Right lung (tissue), 5 donors: Measurements from ENCODE around the gene CADM1. TPM values are rescaled to one million over a fixed set of nuclear protein-coding genes. Genes with fewer than 3 reads are reported as not detected.

Experiments
- DNase-seq, 2 donors: peaks; one replicate each; pipeline ENCODE4 v3.0.0-alpha.2; 2013
- polyA plus RNA-seq, 5 donors: library from polyadenylated mRNA; unstranded; fragments of 120-200 nt; gene quantifications; one replicate each; pipeline versions ENCODE4 v1.2.1 to v1.2.3, GENCODE V29; 2013; ENCODE audit warnings: inconsistent platforms in 1 of 5, low replicate concordance in 1 of 5; ENCODE audit not compliant: insufficient read length in 5 of 5, insufficient read depth in 1 of 5

Gene CADM1
- polyA plus RNA-seq, 5 donors, result 97.4 to 209 (median 163) TPM

GRCh38 chr11:115361025-115361424, 143.2 kb downstream of the CADM1 start:
- DNase-seq, result no peak

- DNase-seq, result no peak
These were observed 143.9 kb downstream of the CADM1 start for GRCh38 chr11:115360186-115360824.

- DNase-seq, result no peak
These were observed 147.1 kb downstream of the CADM1 start for GRCh38 chr11:115357066-115357465.

- DNase-seq, result peak; percentile 54
These were observed 151.3 kb downstream of the CADM1 start for GRCh38 chr11:115352805-115353485.

DNA sequence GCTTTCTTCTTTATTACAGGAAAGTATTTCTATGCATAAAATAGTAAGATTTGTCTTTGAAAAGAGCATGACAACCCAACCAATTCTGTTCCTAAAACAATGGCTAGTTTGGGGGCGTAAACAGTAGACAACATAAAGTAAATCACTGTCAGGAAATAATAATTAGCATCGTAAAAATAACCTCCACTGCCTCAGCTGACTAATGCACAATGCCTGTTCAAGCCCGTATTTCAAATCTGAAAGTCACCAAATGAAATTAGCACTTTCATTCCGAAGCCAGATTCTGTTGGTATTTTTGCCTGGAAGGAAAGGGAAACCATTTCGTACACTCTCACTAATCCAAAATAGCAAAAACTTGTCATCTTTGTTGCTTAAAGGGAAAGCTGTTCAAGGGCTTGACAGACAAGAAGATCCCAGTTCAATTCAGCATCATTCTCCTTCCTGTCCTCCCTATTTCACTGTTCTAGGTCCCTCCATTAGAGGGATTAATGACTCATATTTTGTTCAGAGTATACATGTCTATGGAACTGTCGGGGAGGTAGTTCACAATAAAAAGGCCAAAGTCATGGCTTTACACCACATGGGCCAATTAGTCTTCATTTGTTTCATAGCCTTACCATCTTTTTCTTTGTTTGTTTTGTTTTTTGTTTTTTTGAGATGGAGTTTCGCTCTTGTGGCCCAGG, 154.7 kb downstream of the CADM1 start:
- DNase-seq, result no peak

- no peak for DNase-seq
These were observed 155.8 kb downstream of the CADM1 start for GRCh38 chr11:115348416-115348815.

DNA sequence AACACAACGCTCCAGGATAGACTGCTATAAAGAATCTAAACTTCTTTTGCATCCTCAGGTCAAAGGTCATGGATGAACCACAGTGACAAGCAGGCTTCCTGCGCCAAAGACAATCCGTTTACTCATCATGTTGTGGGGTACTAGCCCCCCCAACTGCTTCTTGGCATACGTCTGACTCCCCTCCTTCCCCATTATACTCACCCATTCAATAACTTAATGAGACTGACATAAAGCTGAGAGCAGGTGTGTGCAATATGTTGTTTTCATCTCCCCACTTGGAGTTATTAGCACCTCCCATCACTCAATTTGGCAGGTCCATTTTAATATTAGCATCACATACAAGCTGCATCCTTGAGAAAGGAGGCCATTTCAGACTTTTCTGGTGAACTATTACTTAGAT, 157.1 kb downstream of the CADM1 start:
- DNase-seq, result no peak

- DNase-seq, result no peak
These were observed 158.4 kb downstream of the CADM1 start for GRCh38 chr11:115345840-115346239.

GRCh38 chr11:115345361-115345760, 158.9 kb downstream of the CADM1 start:
- DNase-seq, result peak; percentile 85 to 87

DNA sequence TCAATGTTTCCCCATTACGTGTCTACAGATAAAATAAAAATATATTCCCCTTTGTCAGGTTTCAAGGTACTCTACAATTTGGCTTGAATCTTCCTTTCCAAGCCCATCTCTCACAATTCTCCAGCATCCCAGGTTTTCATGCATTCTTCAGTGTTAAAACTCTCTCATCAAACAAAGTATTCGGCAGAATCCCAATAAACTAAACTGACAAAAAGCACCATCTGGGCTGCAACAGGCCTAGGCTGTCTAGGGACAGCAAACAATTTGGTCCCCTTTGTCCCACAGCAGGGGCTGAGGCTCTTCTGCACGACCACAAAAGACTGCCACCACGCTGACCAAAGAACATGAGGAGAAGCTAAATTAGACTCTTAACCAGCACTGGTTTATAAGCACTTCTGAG, 159.4 kb downstream of the CADM1 start:
- no peak for DNase-seq

- DNase-seq, result no peak
These were observed 162.1 kb downstream of the CADM1 start for GRCh38 chr11:115342142-115342541.

DNA sequence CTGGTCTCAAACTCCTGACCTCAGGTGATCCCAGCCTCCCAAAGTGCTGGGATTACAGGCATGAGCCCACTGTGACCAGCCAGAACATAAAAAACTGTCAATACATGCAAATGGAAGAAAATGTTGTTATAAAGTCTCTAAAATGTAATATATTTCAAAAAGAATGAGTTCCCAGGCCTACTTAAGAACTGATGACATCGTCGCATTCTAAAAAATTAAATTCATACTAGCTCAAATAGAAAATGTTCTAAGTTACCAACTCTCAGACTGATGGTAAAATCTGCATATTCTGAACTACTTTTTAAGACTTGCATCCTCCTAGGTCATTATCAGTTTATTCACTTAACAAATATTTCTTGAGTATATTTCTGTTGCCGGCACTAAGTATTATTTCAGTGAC, 163.3 kb downstream of the CADM1 start:
- DNase-seq, result no peak

DNA sequence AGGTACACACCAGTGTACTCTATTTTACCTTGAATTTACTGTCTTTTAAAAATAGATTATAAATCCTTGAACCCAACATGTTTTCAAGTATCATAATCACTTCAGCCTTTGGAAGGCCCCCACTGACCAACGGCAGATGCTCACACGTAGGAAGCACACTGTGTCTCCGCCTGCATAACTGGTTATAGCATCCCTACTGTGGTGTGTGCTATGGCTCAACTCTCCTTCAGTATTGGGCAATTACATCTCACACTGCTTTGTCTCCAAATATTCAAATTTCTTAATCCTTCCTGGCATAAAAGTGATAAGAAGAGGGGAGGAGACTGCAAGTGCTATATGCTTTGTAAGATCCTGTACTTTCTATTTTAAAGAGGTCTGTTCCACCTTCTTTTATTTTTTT, 165.7 kb downstream of the CADM1 start:
- peak; percentile 38 to 42 for DNase-seq

DNA sequence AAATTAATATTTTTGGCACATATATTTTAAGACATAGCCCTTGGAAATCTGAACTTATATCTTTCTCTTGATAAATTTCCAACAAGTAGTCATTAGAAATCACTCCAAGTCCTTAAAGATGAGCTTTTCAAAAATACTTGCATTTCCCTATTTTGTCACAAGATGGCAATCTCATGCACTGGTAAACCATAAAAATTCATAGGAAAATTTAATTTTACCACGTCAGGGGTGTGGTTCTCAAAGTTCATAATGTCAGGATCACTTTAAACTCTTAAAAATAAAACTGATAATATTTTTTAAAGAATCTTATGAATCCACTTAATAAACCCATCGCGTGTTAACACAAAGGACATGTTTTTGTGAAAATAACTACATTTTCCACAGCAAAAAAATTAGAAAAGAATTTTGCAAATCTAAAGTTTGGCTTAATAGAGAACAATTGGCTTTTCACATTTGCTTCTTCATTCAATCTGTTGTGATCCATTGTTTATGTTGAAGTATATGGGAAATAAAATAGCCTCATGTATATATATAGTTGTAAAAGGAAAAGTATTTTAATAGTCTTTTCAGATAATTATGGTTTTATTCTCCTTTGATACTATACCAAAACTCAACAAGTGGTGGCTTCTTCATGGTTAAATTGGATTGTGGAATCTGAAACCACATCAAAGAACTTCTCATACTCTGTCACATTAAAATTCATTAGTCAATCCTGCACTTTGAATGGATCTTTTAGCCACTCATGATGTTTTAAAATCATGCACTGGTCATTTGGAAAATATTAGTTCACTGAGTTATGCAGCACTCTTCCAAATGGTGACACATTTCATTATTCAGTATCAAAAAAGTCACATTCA, 169.1 kb downstream of the CADM1 start:
- peak in 1 of 2 donors; percentile 55 for DNase-seq

GRCh38 chr11:115333949-115334348, 170.3 kb downstream of the CADM1 start:
- DNase-seq, result no peak

- no peak for DNase-seq
These were observed 171.1 kb downstream of the CADM1 start for GRCh38 chr11:115333121-115333520.

GRCh38 chr11:115330684-115331482, 173.3 kb downstream of the CADM1 start:
- no peak for DNase-seq

DNA sequence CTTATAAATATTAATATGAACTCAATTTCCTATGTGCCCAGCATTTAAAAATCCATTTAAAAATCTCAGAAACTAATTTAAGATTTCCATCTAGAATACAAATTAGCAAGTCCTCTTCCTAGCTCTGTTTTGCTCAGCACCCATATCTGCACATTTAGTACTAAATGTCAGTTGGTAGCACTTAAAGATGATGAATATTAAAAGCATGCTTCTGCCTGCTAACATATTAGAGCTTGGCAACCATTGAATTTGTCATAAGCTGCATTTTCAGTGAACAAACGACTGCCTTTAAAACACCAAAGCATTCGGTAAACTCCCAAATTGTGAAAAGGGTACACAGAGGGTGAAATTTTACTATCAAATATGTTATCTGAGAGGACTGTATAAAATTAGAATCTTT, 177.7 kb downstream of the CADM1 start:
- DNase-seq, result no peak

DNA sequence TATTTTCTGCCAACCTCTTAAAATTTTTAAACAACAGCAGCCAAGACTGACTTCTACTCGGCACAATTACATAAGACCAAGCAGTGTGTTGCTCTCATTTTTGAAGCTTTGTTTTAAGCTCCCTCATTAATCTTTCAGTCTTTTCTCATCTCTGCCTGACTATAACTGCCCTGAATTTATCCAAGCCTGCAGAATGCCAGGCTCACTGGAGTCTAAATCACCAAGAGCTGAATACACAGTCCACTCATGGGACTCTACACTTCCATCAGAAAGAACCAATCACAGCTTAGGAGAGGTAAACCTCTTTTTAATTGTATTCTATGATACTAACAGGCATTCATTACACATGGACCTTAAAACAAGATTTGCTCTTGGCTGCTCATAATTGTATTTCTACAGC, 178.7 kb downstream of the CADM1 start:
- DNase-seq, result no peak

DNA sequence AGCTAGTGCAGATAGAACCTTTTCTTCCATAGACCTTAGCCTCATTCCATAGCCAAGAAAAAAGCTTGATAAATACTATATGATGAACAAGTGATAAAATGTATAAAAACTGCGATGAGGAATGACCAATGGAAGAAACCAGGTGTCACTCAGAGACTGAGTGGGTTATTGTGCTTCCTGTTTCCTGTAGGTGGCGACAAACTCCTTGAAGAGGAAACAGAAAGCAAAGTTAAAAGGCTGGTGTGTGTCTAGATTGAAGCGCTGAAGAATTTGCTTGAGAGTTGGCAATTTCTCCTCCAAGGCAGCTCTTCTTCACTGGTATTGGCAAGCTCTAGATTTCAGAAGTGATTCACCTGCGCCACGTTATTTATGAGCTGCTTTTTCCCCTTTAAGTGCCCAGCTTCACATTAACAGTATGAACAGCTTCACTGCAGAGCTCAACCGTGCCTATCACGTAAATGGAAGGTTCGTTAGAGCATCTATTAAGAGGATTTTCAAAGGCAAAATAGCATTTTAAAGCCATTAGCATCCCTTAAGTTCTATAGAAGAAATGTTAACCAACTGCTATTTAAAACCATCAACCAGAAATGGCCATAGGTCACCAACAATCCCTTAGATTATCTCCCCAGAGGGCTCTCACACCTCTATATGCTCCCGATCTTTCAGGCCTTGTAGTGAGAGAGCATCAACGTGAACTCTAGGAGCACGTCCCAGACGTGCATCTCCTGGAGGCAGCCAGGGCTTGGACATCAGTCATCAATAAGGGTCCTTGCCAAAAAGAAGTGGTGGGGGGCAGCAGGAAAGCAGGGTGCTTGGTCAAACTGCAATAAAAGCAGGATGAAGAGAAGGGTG, 179.4 kb downstream of the CADM1 start:
- DNase-seq, result peak; percentile 48 to 52
